Transverse colon (tissue), 4 donors: ENCODE measurements around the gene SLITRK1. TPM values are rescaled to one million over a fixed set of nuclear protein-coding genes. Genes with fewer than 3 reads are reported as not detected.

Experiments used
- DNase-seq: peaks from one replicate; pipeline ENCODE4 v3.0.0-alpha.2; 2019
- H3K27ac ChIP-seq, 4 donors: fragments of 200-600 bp; sonication (generic); 2 replicates each; pipeline ENCODE4 v1.5.1; 2016 to 2018; ENCODE audit warnings: inconsistent platforms in 4 of 4
- H3K27me3 ChIP-seq: fragments of 200-600 bp; sonication (generic); 2 replicates; pipeline ENCODE4 v1.5.1; 2017; ENCODE audit warnings: inconsistent platforms
- H3K36me3 ChIP-seq, 4 donors: fragments of 200-600 bp; sonication (generic); 2 replicates each; pipeline ENCODE4 v1.5.1; 2017 to 2019; ENCODE audit warnings: inconsistent platforms in 4 of 4
- H3K4me1 ChIP-seq, 4 donors: fragments of 200-600 bp; sonication (generic); 2 replicates each; pipeline ENCODE4 v1.5.1; 2017 to 2020; ENCODE audit warnings: inconsistent platforms in 4 of 4
- H3K4me3 ChIP-seq, 4 donors: fragments of 200-600 bp; sonication (generic); 1 replicate in 1 of 4; 2 replicates in 3 of 4; pipeline versions ENCODE4 v1.5.1 to v1.6.1; 2017 to 2019; ENCODE audit warnings: inconsistent platforms in 4 of 4
- H3K9me3 ChIP-seq, 2 donors: fragments of 200-600 bp; sonication (generic); 2 replicates each; pipeline ENCODE4 v1.5.1; 2017 to 2019; ENCODE audit warnings: inconsistent platforms in 2 of 2
- CTCF ChIP-seq, 5 experiments: fragments of 200-600 bp in 3 of 5; fragments of 450-650 bp in 2 of 5; sonication (generic) in 3 of 5; IDR thresholded peaks; 1 replicate in 2 of 5; 2 replicates in 3 of 5; pipeline ENCODE4 v1.5.1; 2016 to 2017; ENCODE audit warnings: antibody characterized with exemption in 5 of 5, inconsistent platforms in 3 of 5, mild to moderate bottlenecking in 2 of 5, moderate library complexity in 1 of 5
- EP300 ChIP-seq: sonication (generic); formaldehyde crosslinking; IDR thresholded peaks from one replicate; pipeline ENCODE4 v1.6.1; 2017; ENCODE audit warnings: antibody characterized with exemption, low read depth
- POLR2A ChIP-seq: fragments of 450-650 bp; IDR thresholded peaks from one replicate; pipeline ENCODE4 v1.6.1; 2016; ENCODE audit warnings: antibody characterized with exemption, mild to moderate bottlenecking, moderate library complexity
- POLR2AphosphoS5 ChIP-seq, 3 donors: sonication (generic); formaldehyde crosslinking; IDR thresholded peaks; one replicate each; pipeline ENCODE4 v1.6.1; 2016; ENCODE audit warnings: antibody characterized with exemption in 3 of 3
- WGBS, 2 donors: methylation state at CpG; one replicate each; pipeline ENCODE4 v1.1.5; 2018; ENCODE audit warnings: low coverage in 1 of 2; 5-methylcytosine and 5-hydroxymethylcytosine counted together
- in situ Hi-C, 4 donors: fragments of 200-750 bp; cut with MboI; loops; one replicate each; pipeline versions ENCODE4 v1.15.0 to v1.15.1; 2017; ENCODE audit warnings: low sequenced_read_pairs in 3 of 4, low pct_ligation_motif_present in 1 of 4, low pct_unique_long_range_greater_than_20kb in 1 of 4
- intact Hi-C: fragments of 100-400 bp; cut with DNase I; formaldehyde crosslinking; loops from one replicate; pipeline ENCODE4 v1.15.1; 2023; ENCODE audit warnings: low total_unique reads
- total RNA-seq, 4 donors: library from RNA; depleted of rRNA; stranded (reverse); fragments of >200 nt; gene quantifications; one replicate each; pipeline ENCODE4 v1.1.0, GENCODE V29; 2016

The SLITRK1 gene
- total RNA-seq, 4 donors from 2014 or later, result 0.20 TPM; not detected in 3

- 46 to 51% methylated on average over 2 of the region's 2 CpGs for WGBS, 2 donors
- H3K4me1 ChIP-seq, result no peaks in the 10 kb centered on the region
- H3K9me3 ChIP-seq, result peaks cover 0 to 4% of the 10 kb centered on the region in 2 donors
- no peak overlapping the region for H3K4me3 ChIP-seq
- no peak overlapping the region for H3K27ac ChIP-seq
- no peaks in the 10 kb centered on the region for H3K36me3 ChIP-seq
- TF ChIP-seq EP300 (no peak), POLR2AphosphoS5 (IDR thresholded peaks at IDR 0.05) (peak in 1 of 3 donors; percentile 43), CTCF (IDR thresholded peaks at IDR 0.05) (no peak), POLR2A (no peak)
- H3K27me3 ChIP-seq, result no peaks in the 10 kb centered on the region
- in situ Hi-C loops (no loop called here), intact Hi-C loops (no loop called here)
- no peak for DNase-seq
These were observed 52.5 kb downstream of the SLITRK1 start for GRCh38 chr13:83829810-83830209.

- DNase-seq, result no peak
- H3K27me3 ChIP-seq, result no peaks in the 10 kb centered on the region
- no peak overlapping the region for H3K27ac ChIP-seq
- H3K36me3 ChIP-seq, result no peaks in the 10 kb centered on the region
- in situ Hi-C loops (no loop called here), intact Hi-C loops (no loop called here)
- TF ChIP-seq EP300, result no peak
- TF ChIP-seq POLR2AphosphoS5 (IDR thresholded peaks at IDR 0.05), result no peak
- no peak for TF ChIP-seq POLR2A
- no peaks in the 10 kb centered on the region for H3K4me1 ChIP-seq
- no peaks in the 10 kb centered on the region for H3K9me3 ChIP-seq
- H3K4me3 ChIP-seq, result no peak overlapping the region
These were observed 54.9 kb downstream of the SLITRK1 start for GRCh38 chr13:83827338-83827737.
